Activated CD4-positive, CD25-positive, alpha-beta regulatory T cell treated with anti-CD3 and anti-CD28 coated beads, Interleukin-2, amount 50 U/mL, for 16 hours (primary cell): Measurements from ENCODE around the gene SETX.
"Not testable (repeated sequence)": the region's sequence is repeated elsewhere in the genome, so short reads cannot be mapped to it uniquely, and the experiment has no call there.

Source experiments
- DNase-seq: peaks from one replicate; pipeline ENCODE4 v3.0.0-alpha.2; 2020; ENCODE audit warnings: low read depth, low spot score

Gene SETX

DNA sequence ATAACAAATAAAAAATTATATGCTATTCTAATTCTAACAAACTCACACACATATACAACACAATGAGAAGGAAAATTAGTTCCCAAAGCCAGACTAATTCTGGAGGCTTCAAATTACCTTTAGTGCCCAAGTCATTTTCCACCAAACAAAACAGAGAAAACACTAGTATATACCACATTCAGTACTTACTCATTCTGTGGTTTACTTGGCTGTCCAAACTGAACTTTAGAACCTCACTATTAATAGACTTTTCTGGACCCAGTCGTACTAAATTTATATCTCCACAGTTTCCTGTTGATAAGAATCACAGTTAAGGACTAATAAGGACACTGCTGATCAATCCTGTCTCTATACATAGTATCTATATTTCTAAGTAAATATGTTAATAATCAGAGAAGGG lies 66.4 kb downstream of the SETX start:
- DNase-seq: no peak

GRCh38 chr9:132287256-132287760 lies 67.5 kb downstream of the SETX start:
- DNase-seq: no peak

DNA sequence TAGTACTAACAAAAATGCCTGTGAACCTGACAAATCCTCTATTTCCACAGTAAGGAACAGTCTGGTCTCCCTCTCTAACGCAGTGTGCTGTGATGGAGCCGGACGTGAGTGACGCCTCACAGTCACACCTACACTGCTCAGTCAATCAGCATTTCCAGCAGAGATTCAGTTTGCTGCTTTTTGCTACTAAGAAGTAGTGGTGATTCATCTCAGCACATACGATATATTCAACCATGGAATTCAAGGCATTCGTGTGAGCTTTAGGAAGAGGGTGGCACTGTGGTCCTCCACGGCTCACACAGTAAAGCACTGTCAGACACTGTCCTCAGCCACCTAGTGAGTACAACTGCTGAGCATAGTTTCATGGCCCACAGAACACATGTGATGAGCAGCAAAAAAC lies 70.9 kb downstream of the SETX start:
- no peak for DNase-seq

DNA sequence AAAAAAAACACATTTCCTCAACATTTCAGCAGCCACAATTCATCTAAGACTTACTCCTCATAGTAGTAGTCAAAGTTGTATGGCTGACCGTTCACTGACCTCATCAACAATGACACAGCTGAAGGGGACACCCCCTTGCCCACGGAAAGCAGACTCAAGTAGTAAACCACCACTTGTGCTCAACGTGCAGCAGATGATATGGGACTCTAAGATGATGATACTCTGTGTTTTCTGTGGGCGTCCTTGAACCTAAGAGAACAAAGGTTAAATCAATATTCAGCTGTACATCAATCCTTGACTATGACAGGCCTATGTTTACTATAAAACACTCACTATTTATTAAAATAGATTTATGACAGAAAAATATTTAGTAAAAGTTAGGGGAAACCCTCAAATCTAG lies 71.6 kb downstream of the SETX start:
- DNase-seq: no peak

- DNase-seq: no peak
Measured at GRCh38 chr9:132274861-132275260, 79.9 kb downstream of the SETX start.

- DNase-seq: not testable (repeated sequence)
Measured at GRCh38 chr9:132269704-132270516, 84.9 kb downstream of the SETX start.

- DNase-seq: peak; percentile 45
Measured at GRCh38 chr9:132268725-132269352, 85.9 kb downstream of the SETX start.

DNA sequence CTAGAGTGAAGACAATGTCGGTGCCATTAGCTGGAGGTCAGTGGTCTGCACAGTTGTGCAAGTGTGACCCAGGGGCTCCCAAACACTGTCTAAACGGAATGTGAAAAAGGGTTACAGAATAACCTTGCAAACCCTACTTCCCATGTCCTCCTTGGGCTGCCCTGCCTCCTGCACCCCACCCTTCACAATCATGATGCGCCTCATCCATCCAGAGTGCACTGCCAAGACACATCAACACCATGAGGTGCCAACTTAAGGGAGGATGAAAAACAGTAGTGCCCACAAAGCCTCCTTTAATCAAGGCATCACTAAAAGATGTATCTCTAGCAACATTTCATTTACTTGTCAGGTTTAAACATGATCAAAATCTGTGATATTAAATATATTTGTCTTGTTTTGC lies 87.1 kb downstream of the SETX start:
- DNase-seq: no peak

DNA sequence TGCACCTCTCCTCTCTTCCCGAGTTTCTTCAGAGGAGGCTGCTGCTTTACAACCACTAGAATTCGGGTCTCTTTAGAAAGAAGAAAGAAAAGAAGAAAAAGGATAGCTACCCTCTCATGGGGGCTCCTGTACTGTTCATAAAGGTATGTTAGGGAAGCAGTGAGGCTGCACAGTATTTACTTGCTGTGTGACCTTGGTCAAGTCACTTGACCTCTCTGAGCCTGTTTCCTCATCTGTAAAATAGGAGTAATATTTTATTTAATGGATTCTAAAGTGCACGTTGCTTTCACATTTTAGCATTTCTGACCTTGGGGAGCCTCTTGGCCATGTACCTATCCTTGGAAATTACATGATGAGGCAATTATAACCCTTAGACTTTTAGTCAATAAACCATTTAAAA lies 88.8 kb downstream of the SETX start:
- DNase-seq: no peak

DNA sequence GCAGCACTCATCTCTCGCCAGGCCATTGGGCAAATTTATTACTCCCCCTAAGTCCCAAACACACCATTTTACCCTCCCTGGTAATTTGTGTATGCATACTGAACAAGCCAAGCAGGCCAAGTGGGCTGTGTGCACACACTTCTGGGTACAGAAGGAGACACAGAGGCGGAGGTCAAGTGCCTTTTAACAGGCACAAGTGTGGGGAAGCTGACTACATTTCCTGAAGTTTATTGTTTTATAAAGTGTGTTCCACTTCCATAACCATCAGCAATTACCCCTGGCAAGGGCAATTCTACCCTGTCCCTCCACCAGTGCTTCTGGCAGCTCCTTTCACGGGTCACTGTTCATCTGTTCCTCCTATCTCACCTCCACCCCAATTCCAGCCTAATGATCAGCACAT lies 93.9 kb downstream of the SETX start:
- DNase-seq: no peak

DNA sequence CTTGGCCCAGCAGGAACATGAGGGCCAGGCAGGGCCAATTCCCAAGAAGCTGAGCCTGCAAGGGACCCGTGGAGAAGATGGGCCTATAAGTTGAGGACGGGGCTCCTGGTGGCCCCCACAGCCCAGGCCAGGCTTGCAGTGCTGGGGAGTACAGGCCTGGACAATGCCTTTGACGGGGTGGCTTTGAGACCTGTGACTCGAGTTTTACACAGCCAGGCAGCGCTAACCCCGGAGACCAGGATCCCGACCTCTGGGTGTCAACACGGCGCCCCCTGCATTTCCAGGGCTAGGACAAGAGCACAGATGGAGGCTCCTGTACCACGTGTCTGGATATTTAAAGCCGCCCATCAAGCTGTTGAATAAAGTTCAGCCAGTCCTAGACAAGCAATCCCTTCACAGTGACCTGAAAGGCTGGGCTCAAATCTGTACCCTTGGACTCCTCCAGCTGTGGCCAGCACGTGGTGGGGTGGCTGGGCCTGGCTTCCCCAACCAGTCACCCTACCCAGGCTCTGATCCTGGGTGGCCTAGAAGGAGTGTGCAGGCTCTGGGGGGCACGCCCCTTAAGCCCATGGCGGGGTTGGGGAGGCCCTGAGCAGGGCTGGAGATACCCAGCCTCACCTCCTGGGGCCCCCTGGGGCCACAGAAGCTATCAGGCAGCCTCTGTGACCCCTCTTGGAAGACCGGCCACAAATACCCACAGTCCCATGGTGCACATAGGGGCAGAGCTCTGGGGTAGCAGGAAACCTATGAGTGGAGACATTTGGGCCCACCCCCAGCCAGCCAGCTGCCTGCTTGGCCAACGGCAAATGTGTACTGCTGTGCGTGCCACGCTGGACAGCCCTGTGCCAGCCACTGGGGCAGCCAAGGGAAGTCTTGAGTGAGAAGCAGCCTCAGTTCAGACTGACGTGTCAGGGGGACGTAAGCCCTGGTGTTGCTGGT lies 104.2 kb downstream of the SETX start:
- no peak for DNase-seq

- no peak for DNase-seq
Measured at GRCh38 chr9:132249690-132250089, 105.1 kb downstream of the SETX start.

DNA sequence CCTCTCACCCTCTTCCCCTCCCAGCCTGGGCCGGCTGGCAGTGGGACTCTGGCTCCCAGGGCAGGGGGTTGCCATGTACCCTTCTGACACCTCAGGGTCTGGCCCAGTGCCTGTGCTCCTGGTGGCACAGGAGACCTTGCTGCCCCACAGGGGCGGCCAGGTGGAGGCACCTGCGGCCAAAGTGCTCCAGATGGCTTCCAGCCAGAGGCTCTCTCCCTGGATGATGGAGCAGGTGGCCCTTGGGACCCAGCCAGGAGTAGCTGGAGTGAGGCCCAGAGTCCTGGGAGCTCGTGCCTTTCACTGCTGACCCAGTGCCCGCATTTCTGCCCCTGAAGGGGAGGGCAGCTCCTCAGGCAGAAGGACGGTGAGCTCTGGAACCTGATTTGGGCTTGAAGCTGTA lies 105.7 kb downstream of the SETX start:
- DNase-seq: no peak

GRCh38 chr9:132247942-132248341 lies 106.8 kb downstream of the SETX start:
- no peak for DNase-seq

- no peak for DNase-seq
Measured at GRCh38 chr9:132245465-132245864, 109.3 kb downstream of the SETX start.

- no peak for DNase-seq
Measured at GRCh38 chr9:132244582-132245455, 110.0 kb downstream of the SETX start.

DNA sequence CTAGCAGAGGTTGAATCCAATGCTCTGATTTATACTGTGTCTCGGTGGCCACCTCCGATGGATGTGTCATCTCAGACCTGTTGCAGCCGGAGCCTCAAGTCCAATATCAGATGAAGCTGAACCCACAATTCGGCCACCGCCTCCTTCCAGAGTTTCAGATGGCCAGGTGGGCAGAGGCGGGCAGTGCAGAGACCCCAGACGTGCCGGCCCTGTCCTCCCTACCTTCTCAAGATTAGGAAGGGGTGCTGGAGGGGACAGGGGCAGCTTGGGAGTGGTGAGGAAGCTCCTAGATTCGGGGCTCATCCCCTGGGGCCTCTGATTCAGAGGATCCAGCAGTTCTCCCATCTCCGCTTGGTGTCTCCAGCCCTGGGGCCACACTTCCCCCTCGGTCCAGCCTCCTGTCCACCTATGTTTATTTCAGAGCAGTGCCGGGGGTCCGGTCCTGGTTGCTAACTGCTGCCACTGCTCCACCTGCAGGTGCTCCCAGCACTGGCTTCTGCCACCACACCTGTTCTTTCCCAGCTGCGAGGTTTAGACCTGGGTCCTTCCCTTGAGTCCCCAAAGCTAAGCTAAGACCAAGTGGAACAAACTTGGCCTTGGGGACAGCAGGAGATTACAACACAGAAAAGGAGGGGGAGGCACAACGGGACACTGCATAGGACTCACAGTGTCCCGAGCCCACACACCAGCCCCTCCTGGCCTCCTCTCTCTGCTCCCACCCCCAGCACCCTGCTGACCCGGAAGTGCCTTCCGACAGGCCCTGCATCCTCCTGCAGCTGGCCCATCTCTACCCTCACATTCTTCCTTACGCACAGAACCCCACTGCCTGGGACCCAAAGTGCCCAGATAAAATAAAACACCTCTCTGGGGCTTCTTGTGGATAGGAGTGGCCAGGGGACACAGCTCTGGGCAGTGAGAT lies 111.4 kb downstream of the SETX start:
- DNase-seq: no peak

DNA sequence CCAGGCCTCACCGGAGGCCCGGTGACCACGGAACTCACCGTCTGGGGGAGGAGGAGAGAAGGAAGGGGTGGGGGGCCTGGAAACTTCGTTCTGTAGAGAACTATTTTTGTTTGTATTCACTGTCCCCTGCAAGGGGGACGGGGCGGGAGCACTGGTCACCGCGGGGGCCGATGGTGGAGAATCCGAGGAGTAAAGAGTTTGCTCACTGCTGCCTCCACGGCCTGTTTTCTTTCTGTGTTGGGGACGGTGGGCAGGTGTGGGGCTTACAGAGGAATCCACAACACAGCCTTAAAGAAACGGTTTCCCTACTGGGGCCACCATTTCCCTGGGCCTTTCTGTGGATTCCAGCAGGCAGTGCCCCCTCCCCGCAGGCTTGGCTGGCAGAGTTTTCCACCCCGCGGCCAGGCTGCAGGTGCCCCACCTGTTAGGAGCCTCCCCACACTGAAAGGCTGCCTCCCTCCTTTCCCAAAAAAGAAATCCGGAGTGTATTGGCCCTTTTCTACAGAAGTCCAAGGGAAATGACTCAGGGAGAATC lies 112.1 kb downstream of the SETX start:
- DNase-seq: no peak

DNA sequence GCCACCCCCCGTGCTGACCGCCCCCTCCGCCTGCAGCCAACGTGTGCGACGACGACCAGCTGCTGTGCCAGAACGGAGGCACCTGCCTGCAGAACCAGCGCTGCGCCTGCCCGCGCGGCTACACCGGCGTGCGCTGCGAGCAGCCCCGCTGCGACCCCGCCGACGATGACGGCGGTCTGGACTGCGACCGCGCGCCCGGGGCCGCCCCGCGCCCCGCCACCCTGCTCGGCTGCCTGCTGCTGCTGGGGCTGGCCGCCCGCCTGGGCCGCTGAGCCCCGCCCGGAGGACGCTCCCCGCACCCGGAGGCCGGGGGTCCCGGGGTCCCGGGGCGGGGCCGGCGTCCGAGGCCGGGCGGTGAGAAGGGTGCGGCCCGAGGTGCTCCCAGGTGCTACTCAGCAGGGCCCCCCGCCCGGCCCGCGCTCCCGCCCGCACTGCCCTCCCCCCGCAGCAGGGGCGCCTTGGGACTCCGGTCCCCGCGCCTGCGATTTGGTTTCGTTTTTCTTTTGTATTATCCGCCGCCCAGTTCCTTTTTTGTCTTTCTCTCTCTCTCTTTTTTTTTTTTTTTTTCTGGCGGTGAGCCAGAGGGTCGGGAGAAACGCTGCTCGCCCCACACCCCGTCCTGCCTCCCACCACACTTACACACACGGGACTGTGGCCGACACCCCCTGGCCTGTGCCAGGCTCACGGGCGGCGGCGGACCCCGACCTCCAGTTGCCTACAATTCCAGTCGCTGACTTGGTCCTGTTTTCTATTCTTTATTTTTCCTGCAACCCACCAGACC lies 112.8 kb downstream of the SETX start:
- no peak for DNase-seq
